NCI-H1092 treated with DMSO at 0.1 percent for 48 hours (cell line): ENCODE data around the gene TEX26.

Experiments used
- DNase-seq: peaks from one replicate; lab custom pipeline; 2025; lab: John Stamatoyannopoulos, UW

TEX26 gene

GRCh38 chr13:30976025-30976424 lies 43.6 kb downstream of the TEX26 start:
- no peak for DNase-seq

- DNase-seq = no peak
These were observed 46.8 kb downstream of the TEX26 start for GRCh38 chr13:30978981-30979956.

GRCh38 chr13:30982506-30982905 lies 50.0 kb downstream of the TEX26 start:
- DNase-seq = no peak

GRCh38 chr13:30982906-30983305 lies 50.5 kb downstream of the TEX26 start:
- DNase-seq = no peak

- no peak for DNase-seq
These were observed 51.0 kb downstream of the TEX26 start for GRCh38 chr13:30983431-30983830.

- DNase-seq = no peak
These were observed 52.2 kb downstream of the TEX26 start for GRCh38 chr13:30984620-30985019.

- no peak for DNase-seq
These were observed 53.3 kb downstream of the TEX26 start for GRCh38 chr13:30985637-30986205.

- no peak for DNase-seq
These were observed 58.7 kb downstream of the TEX26 start for GRCh38 chr13:30991184-30991583.

- DNase-seq = no peak
These were observed 59.5 kb downstream of the TEX26 start for GRCh38 chr13:30991922-30992321.

- no peak for DNase-seq
These were observed 62.9 kb downstream of the TEX26 start for GRCh38 chr13:30995331-30995730.

GRCh38 chr13:30997697-30998096 lies 65.2 kb downstream of the TEX26 start:
- peak; percentile 58 for DNase-seq

GRCh38 chr13:30998136-30999088 lies 66.0 kb downstream of the TEX26 start:
- peak; percentile 63 for DNase-seq

GRCh38 chr13:31000889-31001288 lies 68.4 kb downstream of the TEX26 start:
- DNase-seq = no peak

GRCh38 chr13:31001647-31002046 lies 69.2 kb downstream of the TEX26 start:
- no peak for DNase-seq

GRCh38 chr13:31005066-31005465 lies 72.6 kb downstream of the TEX26 start:
- no peak for DNase-seq

GRCh38 chr13:31007417-31007816 lies 75.0 kb downstream of the TEX26 start:
- DNase-seq = no peak

GRCh38 chr13:31008400-31009115 lies 76.1 kb downstream of the TEX26 start:
- no peak for DNase-seq

GRCh38 chr13:31009166-31009565 lies 76.7 kb downstream of the TEX26 start:
- DNase-seq = no peak

GRCh38 chr13:31010296-31010695 lies 77.8 kb downstream of the TEX26 start:
- DNase-seq = no peak

- no peak for DNase-seq
These were observed 78.9 kb downstream of the TEX26 start for GRCh38 chr13:31011193-31011860.
